ENCODE results near the gene NFE2L3. TPM values are rescaled to one million over a fixed set of nuclear protein-coding genes. Genes with fewer than 3 reads are reported as not detected.
"Not testable (repeated sequence)": the region's sequence is repeated elsewhere in the genome, so short reads cannot be mapped to it uniquely, and the experiment has no call there.

NFE2L3 gene
- total RNA-seq, 2 experiments from 2014 or later = 21.5 to 24.0 TPM

GRCh38 chr7:26192485-26193087 lies 40.6 kb downstream of the NFE2L3 start:
- DNase-seq = no peak
- Mint-ChIP-seq H3K4me3 (peak overlapping the region; percentile 11), H3K36me3 (ENCODE audit: low read depth) (peaks cover 98% of the 10 kb centered on the region), H3K27ac (peak overlapping the region; percentile 60), H3K9me3 (no peaks in the 10 kb centered on the region), H3K27me3 (no peaks in the 10 kb centered on the region), H3K4me1 (peaks cover 90% of the 10 kb centered on the region)
- ChIA-PET POLR2A (interaction anchor here (0.7 to 13.1 kb wide), 21 partner anchors 8 to 300 kb away, joined by 3 to 406 read pairs (median 4); partner anchors contain the start of genes CBX3, HNRNPA2B1, NFE2L3 and SNX10), CTCF (interaction anchor here (0.6 to 4.1 kb wide), 10 partner anchors 9 to 177 kb away, joined by 3 to 27 read pairs (median 6); partner anchors contain the start of genes CBX3 and NFE2L3)

DNA sequence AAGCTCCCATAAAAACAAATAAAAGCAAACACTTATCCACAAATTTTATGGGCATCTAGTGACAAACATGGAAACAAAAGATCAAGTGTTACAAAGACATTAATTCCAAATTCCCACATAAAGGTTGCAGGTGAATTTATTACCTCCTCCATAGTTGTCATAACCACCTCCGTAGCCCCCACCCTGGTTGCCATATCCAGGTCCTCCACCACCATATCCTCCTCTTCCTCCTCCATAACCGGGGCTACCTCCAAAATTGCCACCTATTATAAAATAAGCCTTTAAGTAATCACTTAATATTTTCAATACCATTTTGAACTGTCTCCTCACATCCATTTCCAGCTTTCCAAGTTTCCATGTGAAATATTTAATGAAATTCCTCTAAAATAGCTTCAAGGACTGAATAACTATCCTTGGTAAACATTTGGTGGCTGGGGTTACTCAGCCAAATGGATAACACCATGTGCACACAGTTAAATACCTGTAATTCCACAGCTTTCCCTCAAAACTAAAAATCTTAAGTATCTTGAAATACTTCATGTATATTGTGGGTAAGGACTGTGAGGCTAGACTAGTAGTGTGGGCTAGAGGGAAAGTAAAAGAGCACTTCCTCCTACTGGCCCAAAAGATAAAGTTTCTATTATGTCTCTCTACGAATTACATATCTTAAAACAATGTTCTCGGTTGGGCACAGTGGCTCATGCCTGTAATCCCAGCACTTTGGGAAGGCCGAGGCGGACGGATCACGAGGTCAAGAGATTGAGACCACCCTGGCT lies 41.6 kb downstream of the NFE2L3 start:
- CTCF ChIA-PET = interaction anchor here (1.0 to 4.1 kb wide), 8 partner anchors 10 to 176 kb away, joined by 3 to 27 read pairs (median 6); partner anchors contain the start of gene NFE2L3
- DNase-seq = no peak
- peak overlapping the region; percentile 75 for H3K27ac Mint-ChIP-seq
- POLR2A ChIA-PET = interaction anchor here (0.6 to 13.1 kb wide), 15 partner anchors 7 to 301 kb away, joined by 3 to 406 read pairs (median 4); partner anchors contain the start of genes CBX3, HNRNPA2B1, NFE2L3 and SNX10
- peak overlapping the region; percentile 64 for H3K4me3 Mint-ChIP-seq
- H3K36me3 Mint-ChIP-seq (ENCODE audit: low read depth) = peaks cover 97% of the 10 kb centered on the region
- H3K4me1 Mint-ChIP-seq = peaks cover 81% of the 10 kb centered on the region
- no peaks in the 10 kb centered on the region for H3K9me3 Mint-ChIP-seq
- H3K27me3 Mint-ChIP-seq = no peaks in the 10 kb centered on the region

DNA sequence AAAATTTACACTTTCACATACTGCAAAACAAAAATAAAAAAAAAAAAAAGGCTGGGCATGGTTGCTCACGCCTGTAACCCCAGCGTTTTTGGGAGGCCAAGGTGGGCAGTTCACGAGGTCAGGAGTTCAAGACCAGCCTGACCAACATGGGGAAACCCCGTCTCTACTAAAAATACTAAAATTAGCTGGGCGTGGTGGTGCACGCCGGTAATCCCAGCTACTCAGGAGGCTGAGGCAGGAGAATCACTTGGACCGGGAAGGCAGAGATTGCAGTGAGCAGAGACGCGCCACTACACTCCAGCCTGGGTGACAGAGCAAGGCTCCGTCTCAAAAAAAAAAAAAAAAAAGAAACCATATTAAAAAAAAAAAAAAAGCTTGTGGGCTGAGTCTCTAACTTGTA lies 42.8 kb downstream of the NFE2L3 start:
- DNase-seq, H3K9me3 Mint-ChIP-seq, H3K27me3 Mint-ChIP-seq: not testable (repeated sequence)
- CTCF ChIA-PET = interaction anchor here (0.6 to 4.1 kb wide), 12 partner anchors 9 to 302 kb away, joined by 3 to 20 read pairs (median 4); partner anchors contain the start of gene NFE2L3
- Mint-ChIP-seq H3K4me3 (peak overlapping the region; percentile 64), H3K27ac (peak overlapping the region; percentile 75), H3K36me3 (ENCODE audit: low read depth) (peaks cover 97% of the 10 kb centered on the region), H3K4me1 (peaks cover 71% of the 10 kb centered on the region)
- POLR2A ChIA-PET = interaction anchor here (0.6 to 13.1 kb wide), 12 partner anchors 6 to 159 kb away, joined by 3 to 406 read pairs (median 39); partner anchors contain the start of genes CBX3, HNRNPA2B1 and NFE2L3

GRCh38 chr7:26195182-26195581 lies 43.2 kb downstream of the NFE2L3 start:
- ChIA-PET CTCF (interaction anchor here (0.6 to 4.1 kb wide), 11 partner anchors 13 to 302 kb away, joined by 3 to 20 read pairs (median 4); partner anchors contain the start of gene NFE2L3), POLR2A (interaction anchor here (0.6 to 13.1 kb wide), 11 partner anchors 8 to 159 kb away, joined by 3 to 406 read pairs (median 9); partner anchors contain the start of gene NFE2L3)
- peak overlapping the region; percentile 94 for H3K4me3 Mint-ChIP-seq

DNA sequence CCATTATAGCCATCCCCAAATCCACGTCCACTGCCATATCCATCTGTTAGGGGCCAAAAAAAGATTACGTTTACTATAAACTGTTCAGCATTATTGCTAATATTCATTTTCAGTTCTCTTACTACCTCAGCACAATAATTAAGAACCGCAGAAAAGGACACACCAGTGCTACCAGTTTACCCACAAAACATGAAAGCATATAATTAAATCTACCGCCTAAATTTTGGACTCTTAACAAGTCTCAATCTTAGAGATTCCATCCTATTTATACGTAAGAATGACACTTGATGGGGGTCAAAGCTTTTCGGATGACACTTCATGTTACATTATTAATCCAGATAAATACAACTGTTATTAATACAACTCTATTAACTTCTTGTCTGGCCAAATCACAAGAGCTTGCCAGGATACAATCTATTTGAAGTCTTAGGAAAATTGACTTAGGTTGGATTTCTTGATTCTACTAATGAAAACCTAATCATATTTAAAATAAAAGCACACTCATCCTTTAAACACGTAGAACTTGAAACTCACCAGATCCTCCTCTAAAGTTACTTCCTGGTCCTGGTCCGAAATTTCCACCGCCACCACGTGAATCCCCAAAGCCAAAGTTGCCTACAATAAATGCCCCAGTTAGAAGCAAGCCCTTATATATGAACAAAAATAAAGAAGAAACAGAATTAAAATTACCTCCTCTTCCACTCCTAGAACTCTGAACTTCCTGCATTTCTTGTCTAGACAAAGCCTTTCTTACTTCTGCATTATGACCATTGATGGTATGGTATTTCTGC lies 44.1 kb downstream of the NFE2L3 start:
- DNase-seq = no peak
- peaks cover 94% of the 10 kb centered on the region for H3K36me3 Mint-ChIP-seq (ENCODE audit: low read depth)
- CTCF ChIA-PET = interaction anchor here (1.2 to 4.9 kb wide), 2 partner anchors 9 to 105 kb away, joined by 3 to 29 read pairs; no protein-coding TSS in a partner anchor
- peak overlapping the region; percentile 94 for H3K4me3 Mint-ChIP-seq
- peak overlapping the region; percentile 66 for H3K27ac Mint-ChIP-seq
- POLR2A ChIA-PET = interaction anchor here (1.8 to 13.1 kb wide), 8 partner anchors 9 to 302 kb away, joined by 6 to 406 read pairs (median 84); partner anchors contain the start of gene NFE2L3
- H3K27me3 Mint-ChIP-seq = no peaks in the 10 kb centered on the region
- no peaks in the 10 kb centered on the region for H3K9me3 Mint-ChIP-seq
- peaks cover 60% of the 10 kb centered on the region for H3K4me1 Mint-ChIP-seq

More at GRCh38 chr7:26195182-26195581, 43.2 kb downstream of the NFE2L3 start:
- Mint-ChIP-seq H3K9me3 (no peaks in the 10 kb centered on the region), H3K27me3 (no peaks in the 10 kb centered on the region), H3K27ac (peak overlapping the region; percentile 75), H3K4me1 (peaks cover 68% of the 10 kb centered on the region), H3K36me3 (ENCODE audit: low read depth) (peaks cover 97% of the 10 kb centered on the region)
- no peak for DNase-seq

DNA sequence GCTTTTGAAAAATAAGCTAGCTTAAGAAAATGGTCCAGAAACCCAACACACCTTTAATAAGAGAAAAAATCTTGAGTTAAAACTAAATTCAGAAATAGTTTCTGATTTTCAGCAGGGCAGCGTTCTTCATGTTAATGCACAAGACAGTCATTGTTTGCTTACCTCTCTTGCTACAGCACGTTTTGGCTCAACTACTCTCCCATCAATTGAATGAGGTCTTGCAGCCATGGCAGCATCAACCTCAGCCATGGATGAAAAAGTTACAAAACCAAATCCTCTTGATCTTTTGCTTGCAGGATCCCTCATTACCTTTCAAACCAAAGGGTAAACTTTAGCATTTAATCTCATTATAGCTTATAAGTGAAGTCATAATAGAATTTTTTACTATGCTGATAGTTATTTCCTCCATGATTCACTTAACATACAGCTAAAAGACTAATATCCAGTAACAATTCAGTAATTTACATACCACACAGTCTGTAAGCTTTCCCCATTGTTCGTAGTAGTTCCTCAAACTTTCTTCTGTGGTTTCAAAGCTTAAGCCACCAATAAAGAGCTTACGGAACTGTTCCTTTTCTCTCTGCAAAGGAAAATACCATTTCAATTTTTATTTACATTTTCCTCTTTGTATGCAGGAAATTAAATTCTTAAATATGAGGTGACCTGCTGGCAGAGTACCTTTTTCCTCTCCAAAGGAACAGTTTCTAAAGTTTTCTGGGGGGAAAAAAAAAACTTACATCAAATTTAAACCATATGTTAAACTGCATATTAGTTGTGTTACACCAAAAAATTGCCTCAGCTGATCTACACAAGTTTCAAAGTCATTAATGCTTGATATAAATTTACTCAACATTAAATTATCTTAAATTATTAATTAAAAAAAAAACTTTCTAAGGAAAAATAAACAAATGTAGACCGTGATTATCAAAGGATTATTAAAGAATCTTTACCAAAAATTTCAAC lies 45.4 kb downstream of the NFE2L3 start:
- CTCF ChIA-PET = interaction anchor here (0.9 to 4.9 kb wide), 13 partner anchors 9 to 304 kb away, joined by 3 to 29 read pairs (median 7); partner anchors contain the start of genes NFE2L3 and SNX10
- Mint-ChIP-seq H3K36me3 (ENCODE audit: low read depth) (peaks cover 81% of the 10 kb centered on the region), H3K27me3 (no peaks in the 10 kb centered on the region), H3K27ac (peak overlapping the region; percentile 98), H3K4me3 (peak overlapping the region; percentile 94), H3K4me1 (peaks cover 49% of the 10 kb centered on the region), H3K9me3 (no peaks in the 10 kb centered on the region)
- POLR2A ChIA-PET = interaction anchor here (0.6 to 13.1 kb wide), 14 partner anchors 9 to 303 kb away, joined by 3 to 406 read pairs (median 28); partner anchors contain the start of genes NFE2L3 and SNX10
- no peak for DNase-seq

GRCh38 chr7:26198133-26198780 lies 46.3 kb downstream of the NFE2L3 start:
- Mint-ChIP-seq H3K27me3 (no peaks in the 10 kb centered on the region), H3K9me3 (no peaks in the 10 kb centered on the region), H3K36me3 (ENCODE audit: low read depth) (peaks cover 79% of the 10 kb centered on the region), H3K4me3 (peak overlapping the region; percentile 94), H3K27ac (peak overlapping the region; percentile 98), H3K4me1 (peaks cover 42% of the 10 kb centered on the region)
- no peak for DNase-seq
- ChIA-PET CTCF (interaction anchor here (0.7 to 4.9 kb wide), 14 partner anchors 10 to 305 kb away, joined by 3 to 29 read pairs (median 6); partner anchors contain the start of gene NFE2L3), POLR2A (interaction anchor here (0.6 to 13.1 kb wide), 15 partner anchors 11 to 336 kb away, joined by 3 to 406 read pairs (median 5); partner anchors contain the start of genes NFE2L3 and SNX10)

GRCh38 chr7:26198781-26199169 lies 46.8 kb downstream of the NFE2L3 start:
- no peak for DNase-seq
- Mint-ChIP-seq H3K27ac (peak overlapping the region; percentile 98), H3K36me3 (ENCODE audit: low read depth) (peaks cover 78% of the 10 kb centered on the region), H3K27me3 (no peaks in the 10 kb centered on the region), H3K4me1 (peaks cover 41% of the 10 kb centered on the region), H3K9me3 (no peaks in the 10 kb centered on the region), H3K4me3 (peak overlapping the region; percentile 94)
- CTCF ChIA-PET = interaction anchor here (0.7 to 4.9 kb wide), 12 partner anchors 10 to 306 kb away, joined by 3 to 29 read pairs (median 6); partner anchors contain the start of genes NFE2L3 and SNX10
- POLR2A ChIA-PET = interaction anchor here (0.7 to 13.1 kb wide), 15 partner anchors 6 to 337 kb away, joined by 3 to 406 read pairs (median 5); partner anchors contain the start of genes NFE2L3 and SNX10

DNA sequence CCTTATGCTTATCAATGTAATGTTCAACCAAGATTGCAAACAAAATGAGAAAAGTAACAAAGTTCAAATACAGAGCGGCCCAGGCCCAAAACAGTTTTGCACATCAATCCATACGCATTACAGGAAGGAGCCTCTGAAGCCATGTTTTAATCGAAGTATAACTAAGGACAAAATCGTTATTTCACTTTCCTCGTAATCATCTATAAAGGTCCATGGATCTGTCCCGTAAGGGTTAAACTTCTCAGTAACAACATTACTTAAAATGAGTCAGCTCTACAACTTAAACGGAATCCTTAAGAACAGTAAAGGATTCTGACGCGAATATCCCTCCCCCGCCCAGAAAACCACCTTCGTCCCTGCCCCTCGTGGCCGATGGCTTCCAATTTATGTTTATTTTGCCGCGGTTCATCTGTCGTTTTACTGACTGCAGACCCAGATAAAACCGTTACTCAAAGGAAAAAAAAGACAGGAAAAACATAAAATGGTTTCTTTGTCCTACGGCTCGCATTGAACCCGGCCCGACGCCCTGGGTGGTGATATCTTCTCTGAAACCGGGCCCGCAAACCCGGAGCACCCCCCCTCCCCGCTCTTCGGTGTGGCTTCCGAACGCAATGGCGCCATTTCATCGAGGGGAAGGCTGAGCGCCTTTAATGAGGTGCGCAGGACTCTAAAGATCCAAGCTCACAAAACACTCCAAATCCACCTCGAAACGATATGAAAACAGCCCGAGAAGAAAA lies 47.5 kb downstream of the NFE2L3 start:
- H3K36me3 Mint-ChIP-seq (ENCODE audit: low read depth) = peaks cover 77% of the 10 kb centered on the region
- H3K9me3 Mint-ChIP-seq = no peaks in the 10 kb centered on the region
- ChIA-PET POLR2A (interaction anchor here (0.8 to 13.1 kb wide), 27 partner anchors 7 to 341 kb away, joined by 3 to 406 read pairs (median 4); partner anchors contain the start of genes NFE2L3 and SNX10), CTCF (interaction anchor here (0.7 to 4.9 kb wide), 11 partner anchors 11 to 304 kb away, joined by 3 to 29 read pairs (median 5); partner anchors contain the start of gene SNX10)
- H3K4me1 Mint-ChIP-seq = peaks cover 39% of the 10 kb centered on the region
- DNase-seq = peak; percentile 75
- peak overlapping the region; percentile 98 for H3K27ac Mint-ChIP-seq
- peak overlapping the region; percentile 94 for H3K4me3 Mint-ChIP-seq
- no peaks in the 10 kb centered on the region for H3K27me3 Mint-ChIP-seq

DNA sequence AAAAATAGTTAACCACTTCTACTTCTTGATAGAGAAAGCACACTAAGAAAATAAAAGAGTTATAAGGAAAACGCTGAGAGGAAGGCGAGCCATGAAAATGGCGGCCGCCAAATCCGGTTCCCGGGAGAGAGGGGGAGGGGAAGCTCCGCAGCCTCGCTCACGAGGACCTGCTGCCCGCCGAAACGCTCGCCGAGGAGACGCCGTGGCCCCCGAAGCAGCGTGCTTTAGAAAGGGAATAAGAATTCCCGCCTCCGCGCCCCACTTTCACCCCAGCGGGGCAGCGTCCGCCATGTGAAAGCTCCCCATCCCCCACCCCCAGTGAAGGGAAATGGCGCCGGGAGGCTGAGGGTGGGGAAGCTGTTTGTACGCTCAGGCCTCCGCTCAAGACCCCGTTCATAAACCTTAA lies 48.0 kb downstream of the NFE2L3 start:
- H3K27ac Mint-ChIP-seq = peak overlapping the region; percentile 98
- peak overlapping the region; percentile 94 for H3K4me3 Mint-ChIP-seq
- POLR2A ChIA-PET = interaction anchor here (0.5 to 13.1 kb wide), 24 partner anchors 7 to 342 kb away, joined by 3 to 406 read pairs (median 4); partner anchors contain the start of genes NFE2L3 and SNX10
- DNase-seq = peak; percentile 78
- H3K27me3 Mint-ChIP-seq = no peaks in the 10 kb centered on the region
- CTCF ChIA-PET = interaction anchor here (1.0 to 4.9 kb wide), 5 partner anchors 91 to 305 kb away, joined by 3 to 29 read pairs (median 4); partner anchors contain the start of gene SNX10
- H3K4me1 Mint-ChIP-seq = peaks cover 41% of the 10 kb centered on the region
- H3K36me3 Mint-ChIP-seq (ENCODE audit: low read depth) = peaks cover 77% of the 10 kb centered on the region
- no peaks in the 10 kb centered on the region for H3K9me3 Mint-ChIP-seq
